Parathyroid adenoma (tissue), 2 donors: ENCODE data around the gene DUSP7.

Experiments used
- H2AFZ ChIP-seq: fragments of 300-600 bp; sonication (generic); one replicate; pipeline ENCODE4 v1.7.0; 2017; ENCODE audit warnings: antibody characterized with exemption, mild to moderate bottlenecking
- H3K27ac ChIP-seq: fragments of 300-600 bp; sonication (generic); one replicate; pipeline ENCODE4 v1.7.0; 2017
- H3K27me3 ChIP-seq: fragments of 300-600 bp; sonication (generic); one replicate; pipeline ENCODE4 v1.7.0; 2017; ENCODE audit warnings: low read length; ENCODE audit not compliant: control insufficient read depth, insufficient read depth
- H3K36me3 ChIP-seq: fragments of 300-600 bp; sonication (generic); one replicate; pipeline ENCODE4 v1.7.0; 2017; ENCODE audit warnings: low read length; ENCODE audit not compliant: control insufficient read depth, insufficient read depth
- H3K4me1 ChIP-seq: fragments of 300-600 bp; sonication (generic); one replicate; pipeline ENCODE4 v1.7.0; 2017; ENCODE audit warnings: control low read depth
- H3K4me2 ChIP-seq: fragments of 300-600 bp; sonication (generic); one replicate; pipeline ENCODE4 v1.7.0; 2017; ENCODE audit warnings: low read length
- H3K4me3 ChIP-seq: fragments of 300-600 bp; sonication (generic); one replicate; pipeline ENCODE4 v1.7.0; 2017; ENCODE audit warnings: low read depth, low read length
- H3K79me2 ChIP-seq: fragments of 300-600 bp; sonication (generic); one replicate; pipeline ENCODE4 v1.7.0; 2017; ENCODE audit warnings: control low read depth
- H3K9ac ChIP-seq: fragments of 300-600 bp; sonication (generic); one replicate; pipeline ENCODE4 v1.7.0; 2017; ENCODE audit warnings: mild to moderate bottlenecking
- H3K9me3 ChIP-seq: fragments of 300-600 bp; sonication (generic); one replicate; pipeline ENCODE4 v1.7.0; 2017; ENCODE audit warnings: low read length; ENCODE audit not compliant: control insufficient read depth
- CTCF ChIP-seq: fragments of 300-600 bp; sonication (generic); IDR thresholded peaks from one replicate; pipeline ENCODE4 v1.7.0; 2017; ENCODE audit warnings: antibody characterized with exemption, mild to moderate bottlenecking
- donor health status: primary hyperparathyroidism.

The DUSP7 gene

GRCh38 chr3:52079958-52080357 lies 23.6 kb upstream of the DUSP7 start:
- Histone ChIP-seq H3K4me1 (no peaks in the 10 kb centered on the region), H2AFZ (no peak overlapping the region), H3K4me3 (no peak overlapping the region), H3K9ac (no peak overlapping the region), H3K27me3 (no peaks in the 10 kb centered on the region), H3K9me3 (no peaks in the 10 kb centered on the region), H3K36me3 (no peaks in the 10 kb centered on the region), H3K79me2 (no peaks in the 10 kb centered on the region), H3K27ac (no peak overlapping the region), H3K4me2 (no peak overlapping the region)
- no peak for TF ChIP-seq CTCF

GRCh38 chr3:52078781-52079560 lies 22.6 kb upstream of the DUSP7 start:
- H3K79me2 ChIP-seq = no peaks in the 10 kb centered on the region
- H3K4me2 ChIP-seq = no peak overlapping the region
- no peak for TF ChIP-seq CTCF
- no peaks in the 10 kb centered on the region for H3K9me3 ChIP-seq
- no peaks in the 10 kb centered on the region for H3K27me3 ChIP-seq
- H3K36me3 ChIP-seq = no peaks in the 10 kb centered on the region
- H2AFZ ChIP-seq = no peak overlapping the region
- no peaks in the 10 kb centered on the region for H3K4me1 ChIP-seq
- no peak overlapping the region for H3K27ac ChIP-seq
- H3K9ac ChIP-seq = no peak overlapping the region
- H3K4me3 ChIP-seq = no peak overlapping the region

- no peak overlapping the region for H3K9ac ChIP-seq
- H3K9me3 ChIP-seq = no peaks in the 10 kb centered on the region
- no peak for TF ChIP-seq CTCF
- H3K27ac ChIP-seq = no peak overlapping the region
- H3K4me3 ChIP-seq = no peak overlapping the region
- no peak overlapping the region for H2AFZ ChIP-seq
- no peak overlapping the region for H3K4me2 ChIP-seq
- no peaks in the 10 kb centered on the region for H3K4me1 ChIP-seq
- no peaks in the 10 kb centered on the region for H3K36me3 ChIP-seq
- no peaks in the 10 kb centered on the region for H3K79me2 ChIP-seq
- H3K27me3 ChIP-seq = no peaks in the 10 kb centered on the region
These were observed 21.6 kb upstream of the DUSP7 start for GRCh38 chr3:52077925-52078324.

- Histone ChIP-seq H3K9ac (no peak overlapping the region), H2AFZ (no peak overlapping the region), H3K4me3 (no peak overlapping the region), H3K4me1 (no peaks in the 10 kb centered on the region), H3K36me3 (no peaks in the 10 kb centered on the region), H3K27me3 (no peaks in the 10 kb centered on the region), H3K27ac (no peak overlapping the region), H3K9me3 (no peaks in the 10 kb centered on the region), H3K4me2 (no peak overlapping the region), H3K79me2 (no peaks in the 10 kb centered on the region)
- no peak for TF ChIP-seq CTCF
These were observed 20.8 kb upstream of the DUSP7 start for GRCh38 chr3:52076896-52077780.
